Measurements from ENCODE around the gene ABCA6.

ABCA6 gene

DNA sequence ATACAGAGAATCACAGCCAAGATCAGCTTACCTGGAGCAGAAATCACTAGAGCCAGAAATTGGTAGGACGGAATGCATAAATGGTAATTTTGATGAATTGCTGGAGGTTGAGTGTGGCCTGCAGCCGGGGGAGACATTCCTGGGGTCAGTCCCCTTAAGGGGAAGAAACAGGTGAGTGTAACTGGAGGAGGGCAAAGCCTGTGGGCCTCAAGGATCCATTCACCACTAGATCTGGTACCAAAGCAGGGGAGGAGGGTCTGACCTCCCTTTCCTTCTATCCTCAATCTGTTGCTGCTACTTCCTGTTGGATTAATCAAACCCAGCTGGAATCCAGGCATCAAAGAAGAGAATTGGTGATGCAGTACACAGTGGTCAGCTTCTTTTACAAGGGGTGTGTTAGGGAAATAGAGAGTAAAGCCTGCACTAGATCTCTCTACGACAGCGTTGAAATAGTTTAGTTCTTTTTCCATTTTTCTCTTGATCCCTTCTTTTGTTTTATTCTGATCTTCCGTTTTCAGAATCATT lies 72.4 kb downstream of the ABCA6 start (continued):
- no peak for TF ChIP-seq ZNF140 (tag by site-specific recombination; IDR thresholded peaks at IDR 0.05)

DNA sequence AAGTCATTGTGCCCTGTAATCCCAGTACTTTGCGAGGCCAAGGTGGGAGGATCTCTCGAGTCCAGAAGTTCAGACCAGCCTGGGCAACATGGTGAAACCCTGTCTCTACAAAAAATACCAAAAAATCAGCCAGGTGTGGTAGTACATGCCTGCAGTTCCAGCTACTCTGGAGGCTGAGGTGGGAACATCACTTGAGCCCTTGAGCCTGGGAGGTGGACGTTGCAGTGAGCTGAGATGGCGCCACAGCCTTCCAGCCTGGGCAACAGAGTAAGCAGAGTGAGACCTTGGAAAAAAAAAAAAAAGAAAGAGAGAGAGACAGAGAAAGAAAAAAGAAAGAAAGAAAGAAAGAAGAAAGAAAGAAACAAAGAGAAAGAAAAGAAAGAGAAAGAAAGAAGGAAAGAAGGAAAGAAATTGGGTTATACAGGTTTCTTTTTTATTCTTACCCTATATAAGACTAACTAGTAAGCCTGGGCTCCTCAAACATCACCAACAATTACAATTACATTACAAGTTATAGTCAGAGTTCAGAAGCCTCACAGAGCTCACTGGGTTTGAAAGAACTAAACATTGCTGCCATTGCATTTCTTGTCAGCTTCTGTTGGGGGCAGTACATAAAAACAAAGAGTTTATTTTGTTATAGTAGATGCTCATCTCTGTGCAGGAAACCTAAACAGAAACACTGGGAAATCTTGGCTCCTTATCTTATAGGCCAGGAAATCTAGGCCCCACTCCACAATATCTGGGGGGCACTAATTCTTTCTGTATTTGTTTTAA lies 74.2 kb downstream of the ABCA6 start:
- Histone ChIP-seq H3K9me3 (ENCODE audit: control insufficient read depth, insufficient read depth, low read depth, low read length) (no peaks in the 10 kb centered on the region), H3K4me1 (ENCODE audit: control insufficient read depth, insufficient read depth, low read length) (no peaks in the 10 kb centered on the region), H3K4me3 (ENCODE audit: low read depth, low read length) (no peak overlapping the region), H3K27ac (ENCODE audit: extremely low read depth, low read depth, low read length) (no peak overlapping the region), H3K36me3 (ENCODE audit: control insufficient read depth in 2 of 2, insufficient read depth in 1 of 2, low read length in 2 of 2) (no peaks in the 10 kb centered on the region)
- CTCF ChIA-PET = no interaction called here
- TF ChIP-seq, protein P1, sequence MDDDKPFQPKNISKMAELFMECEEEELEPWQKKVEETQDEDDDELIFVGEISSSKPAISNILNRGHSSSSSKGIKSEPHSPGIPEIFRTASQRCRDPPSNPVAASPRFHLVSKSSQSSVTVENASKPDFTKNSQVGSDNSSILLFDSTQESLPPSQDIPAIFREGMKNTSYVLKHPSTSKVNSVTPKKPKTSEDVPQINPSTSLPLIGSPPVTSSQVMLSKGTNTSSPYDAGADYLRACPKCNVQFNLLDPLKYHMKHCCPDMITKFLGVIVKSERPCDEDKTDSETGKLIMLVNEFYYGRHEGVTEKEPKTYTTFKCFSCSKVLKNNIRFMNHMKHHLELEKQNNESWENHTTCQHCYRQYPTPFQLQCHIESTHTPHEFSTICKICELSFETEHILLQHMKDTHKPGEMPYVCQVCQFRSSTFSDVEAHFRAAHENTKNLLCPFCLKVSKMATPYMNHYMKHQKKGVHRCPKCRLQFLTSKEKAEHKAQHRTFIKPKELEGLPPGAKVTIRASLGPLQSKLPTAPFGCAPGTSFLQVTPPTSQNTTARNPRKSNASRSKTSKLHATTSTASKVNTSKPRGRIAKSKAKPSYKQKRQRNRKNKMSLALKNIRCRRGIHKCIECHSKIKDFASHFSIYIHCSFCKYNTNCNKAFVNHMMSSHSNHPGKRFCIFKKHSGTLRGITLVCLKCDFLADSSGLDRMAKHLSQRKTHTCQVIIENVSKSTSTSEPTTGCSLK (tag by site-specific recombination; IDR thresholded peaks at IDR 0.05) = no peak
- TF ChIP-seq ZNF394 (tag by site-specific recombination; IDR thresholded peaks at IDR 0.05; ENCODE audit: borderline replicate concordance) (no peak), EGR2 (tag by site-specific recombination; IDR thresholded peaks at IDR 0.05; ENCODE audit: low read depth) (no peak), ZXDB (tag by site-specific recombination; IDR thresholded peaks at IDR 0.05) (no peak), ZNF664 (tag by site-specific recombination; IDR thresholded peaks at IDR 0.05) (no peak), ZNF10 (tag by site-specific recombination; IDR thresholded peaks at IDR 0.05) (no peak), TCF7L2 (IDR thresholded peaks at IDR 0.05; ENCODE audit: borderline replicate concordance, low read depth, low read length) (no peak)
- TF ChIP-seq, protein P2, sequence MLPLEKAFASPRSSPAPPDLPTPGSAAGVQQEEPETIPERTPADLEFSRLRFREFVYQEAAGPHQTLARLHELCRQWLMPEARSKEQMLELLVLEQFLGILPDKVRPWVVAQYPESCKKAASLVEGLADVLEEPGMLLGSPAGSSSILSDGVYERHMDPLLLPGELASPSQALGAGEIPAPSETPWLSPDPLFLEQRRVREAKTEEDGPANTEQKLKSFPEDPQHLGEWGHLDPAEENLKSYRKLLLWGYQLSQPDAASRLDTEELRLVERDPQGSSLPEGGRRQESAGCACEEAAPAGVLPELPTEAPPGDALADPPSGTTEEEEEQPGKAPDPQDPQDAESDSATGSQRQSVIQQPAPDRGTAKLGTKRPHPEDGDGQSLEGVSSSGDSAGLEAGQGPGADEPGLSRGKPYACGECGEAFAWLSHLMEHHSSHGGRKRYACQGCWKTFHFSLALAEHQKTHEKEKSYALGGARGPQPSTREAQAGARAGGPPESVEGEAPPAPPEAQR (tag by site-specific recombination; IDR thresholded peaks at IDR 0.05) = no peak
- TF ChIP-seq, protein P3, sequence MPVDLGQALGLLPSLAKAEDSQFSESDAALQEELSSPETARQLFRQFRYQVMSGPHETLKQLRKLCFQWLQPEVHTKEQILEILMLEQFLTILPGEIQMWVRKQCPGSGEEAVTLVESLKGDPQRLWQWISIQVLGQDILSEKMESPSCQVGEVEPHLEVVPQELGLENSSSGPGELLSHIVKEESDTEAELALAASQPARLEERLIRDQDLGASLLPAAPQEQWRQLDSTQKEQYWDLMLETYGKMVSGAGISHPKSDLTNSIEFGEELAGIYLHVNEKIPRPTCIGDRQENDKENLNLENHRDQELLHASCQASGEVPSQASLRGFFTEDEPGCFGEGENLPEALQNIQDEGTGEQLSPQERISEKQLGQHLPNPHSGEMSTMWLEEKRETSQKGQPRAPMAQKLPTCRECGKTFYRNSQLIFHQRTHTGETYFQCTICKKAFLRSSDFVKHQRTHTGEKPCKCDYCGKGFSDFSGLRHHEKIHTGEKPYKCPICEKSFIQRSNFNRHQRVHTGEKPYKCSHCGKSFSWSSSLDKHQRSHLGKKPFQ (tag by site-specific recombination; IDR thresholded peaks at IDR 0.05) = no peak
- TF ChIP-seq, protein P4, sequence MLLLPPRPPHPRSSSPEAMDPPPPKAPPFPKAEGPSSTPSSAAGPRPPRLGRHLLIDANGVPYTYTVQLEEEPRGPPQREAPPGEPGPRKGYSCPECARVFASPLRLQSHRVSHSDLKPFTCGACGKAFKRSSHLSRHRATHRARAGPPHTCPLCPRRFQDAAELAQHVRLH (tag by site-specific recombination; IDR thresholded peaks at IDR 0.05) = no peak
- TF ChIP-seq, protein P5, sequence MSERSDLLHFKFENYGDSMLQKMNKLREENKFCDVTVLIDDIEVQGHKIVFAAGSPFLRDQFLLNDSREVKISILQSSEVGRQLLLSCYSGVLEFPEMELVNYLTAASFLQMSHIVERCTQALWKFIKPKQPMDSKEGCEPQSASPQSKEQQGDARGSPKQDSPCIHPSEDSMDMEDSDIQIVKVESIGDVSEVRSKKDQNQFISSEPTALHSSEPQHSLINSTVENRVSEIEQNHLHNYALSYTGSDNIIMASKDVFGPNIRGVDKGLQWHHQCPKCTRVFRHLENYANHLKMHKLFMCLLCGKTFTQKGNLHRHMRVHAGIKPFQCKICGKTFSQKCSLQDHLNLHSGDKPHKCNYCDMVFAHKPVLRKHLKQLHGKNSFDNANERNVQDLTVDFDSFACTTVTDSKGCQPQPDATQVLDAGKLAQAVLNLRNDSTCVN (tag by site-specific recombination; optimal IDR thresholded peaks at IDR 0.05) = no peak
- TF ChIP-seq, protein P6, sequence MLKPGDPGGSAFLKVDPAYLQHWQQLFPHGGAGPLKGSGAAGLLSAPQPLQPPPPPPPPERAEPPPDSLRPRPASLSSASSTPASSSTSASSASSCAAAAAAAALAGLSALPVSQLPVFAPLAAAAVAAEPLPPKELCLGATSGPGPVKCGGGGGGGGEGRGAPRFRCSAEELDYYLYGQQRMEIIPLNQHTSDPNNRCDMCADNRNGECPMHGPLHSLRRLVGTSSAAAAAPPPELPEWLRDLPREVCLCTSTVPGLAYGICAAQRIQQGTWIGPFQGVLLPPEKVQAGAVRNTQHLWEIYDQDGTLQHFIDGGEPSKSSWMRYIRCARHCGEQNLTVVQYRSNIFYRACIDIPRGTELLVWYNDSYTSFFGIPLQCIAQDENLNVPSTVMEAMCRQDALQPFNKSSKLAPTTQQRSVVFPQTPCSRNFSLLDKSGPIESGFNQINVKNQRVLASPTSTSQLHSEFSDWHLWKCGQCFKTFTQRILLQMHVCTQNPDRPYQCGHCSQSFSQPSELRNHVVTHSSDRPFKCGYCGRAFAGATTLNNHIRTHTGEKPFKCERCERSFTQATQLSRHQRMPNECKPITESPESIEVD (tag by site-specific recombination; IDR thresholded peaks at IDR 0.05) = no peak
- POLR2A ChIA-PET = no interaction called here
